Stomach (tissue), 4 donors: ENCODE results near the gene MBP.

Experiments used
- EP300 ChIP-seq: sonication (generic); formaldehyde crosslinking; IDR thresholded peaks from one replicate; pipeline ENCODE4 v1.6.1; 2017; ENCODE audit warnings: antibody characterized with exemption
- POLR2A ChIP-seq, 4 donors: fragments of 450-650 bp; IDR thresholded peaks; one replicate each; pipeline ENCODE4 v1.6.1; 2016; ENCODE audit warnings: antibody characterized with exemption in 4 of 4, control low read depth in 2 of 4, mild to moderate bottlenecking in 1 of 4, moderate library complexity in 1 of 4
- POLR2AphosphoS5 ChIP-seq, 3 donors: sonication (generic); formaldehyde crosslinking; IDR thresholded peaks; one replicate each; pipeline ENCODE4 v1.6.1; 2016; ENCODE audit warnings: antibody characterized with exemption in 3 of 3
- TF ChIP-seq, protein P1 (sequence below), 7 experiments: fragments of 450-650 bp in 4 of 7; fragments of 200-600 bp in 3 of 7; sonication (generic) in 3 of 7; IDR thresholded peaks; one replicate each; pipeline ENCODE4 v1.5.1; 2016 to 2019; ENCODE audit warnings: antibody characterized with exemption in 7 of 7, control low read depth in 2 of 7, mild to moderate bottlenecking in 1 of 7

DNA sequence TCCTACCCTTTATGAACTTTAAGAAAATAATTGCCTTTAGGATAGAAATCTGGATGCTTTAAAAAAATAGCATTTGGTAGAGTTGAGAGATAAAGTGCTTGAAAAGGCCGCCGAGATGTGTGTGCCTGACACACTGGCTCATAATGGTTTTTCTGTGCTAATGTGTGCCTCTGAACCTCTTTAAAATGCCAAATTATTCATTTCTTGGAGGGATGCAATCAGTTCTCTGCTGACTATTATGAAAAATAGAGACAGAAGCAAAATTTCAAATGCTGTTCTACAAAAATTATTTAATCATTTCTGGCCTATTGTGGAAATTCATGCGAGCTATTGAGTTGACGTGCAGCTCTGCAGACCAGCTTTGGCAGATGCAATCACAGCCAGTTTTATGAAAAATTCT, 18.0 kb upstream of the MBP start:
- TF ChIP-seq, protein P1, sequence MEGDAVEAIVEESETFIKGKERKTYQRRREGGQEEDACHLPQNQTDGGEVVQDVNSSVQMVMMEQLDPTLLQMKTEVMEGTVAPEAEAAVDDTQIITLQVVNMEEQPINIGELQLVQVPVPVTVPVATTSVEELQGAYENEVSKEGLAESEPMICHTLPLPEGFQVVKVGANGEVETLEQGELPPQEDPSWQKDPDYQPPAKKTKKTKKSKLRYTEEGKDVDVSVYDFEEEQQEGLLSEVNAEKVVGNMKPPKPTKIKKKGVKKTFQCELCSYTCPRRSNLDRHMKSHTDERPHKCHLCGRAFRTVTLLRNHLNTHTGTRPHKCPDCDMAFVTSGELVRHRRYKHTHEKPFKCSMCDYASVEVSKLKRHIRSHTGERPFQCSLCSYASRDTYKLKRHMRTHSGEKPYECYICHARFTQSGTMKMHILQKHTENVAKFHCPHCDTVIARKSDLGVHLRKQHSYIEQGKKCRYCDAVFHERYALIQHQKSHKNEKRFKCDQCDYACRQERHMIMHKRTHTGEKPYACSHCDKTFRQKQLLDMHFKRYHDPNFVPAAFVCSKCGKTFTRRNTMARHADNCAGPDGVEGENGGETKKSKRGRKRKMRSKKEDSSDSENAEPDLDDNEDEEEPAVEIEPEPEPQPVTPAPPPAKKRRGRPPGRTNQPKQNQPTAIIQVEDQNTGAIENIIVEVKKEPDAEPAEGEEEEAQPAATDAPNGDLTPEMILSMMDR (IDR thresholded peaks at IDR 0.05), result no peak
- no peak for TF ChIP-seq POLR2AphosphoS5 (IDR thresholded peaks at IDR 0.05)
- no peak for TF ChIP-seq EP300
- TF ChIP-seq POLR2A (IDR thresholded peaks at IDR 0.05), result no peak
